Fibroblast of villous mesenchyme (primary cell): ENCODE measurements around the gene SGMS2. TPM values are rescaled to one million over a fixed set of nuclear protein-coding genes. Genes with fewer than 3 reads are reported as not detected.
A peak's percentile ranks its signal among the peaks of the same experiment; 100 is the strongest.

Source experiments
- DNase-seq: peaks from one replicate; pipeline ENCODE4 v3.0.0-alpha.2; 2010; ENCODE audit warnings: low read depth
- H3K4me3 ChIP-seq: 2 replicates; pipeline ENCODE4 v1.5.1; 2011; ENCODE audit warnings: low read depth, mild to moderate bottlenecking, low read length
- total RNA-seq: library from RNA; depleted of rRNA; stranded (reverse); fragments of >200 nt; gene quantifications from 2 replicates; pipeline ENCODE4 v1.2.3, GENCODE V29; 2012
- TF ChIP-seq, protein P1 (sequence below): IDR thresholded peaks from 2 replicates; pipeline ENCODE4 v1.5.1; 2012; ENCODE audit warnings: low read depth, mild to moderate bottlenecking, low read length; ENCODE audit not compliant: insufficient read depth

Gene SGMS2
- total RNA-seq, 1 donor = 186 TPM

DNA sequence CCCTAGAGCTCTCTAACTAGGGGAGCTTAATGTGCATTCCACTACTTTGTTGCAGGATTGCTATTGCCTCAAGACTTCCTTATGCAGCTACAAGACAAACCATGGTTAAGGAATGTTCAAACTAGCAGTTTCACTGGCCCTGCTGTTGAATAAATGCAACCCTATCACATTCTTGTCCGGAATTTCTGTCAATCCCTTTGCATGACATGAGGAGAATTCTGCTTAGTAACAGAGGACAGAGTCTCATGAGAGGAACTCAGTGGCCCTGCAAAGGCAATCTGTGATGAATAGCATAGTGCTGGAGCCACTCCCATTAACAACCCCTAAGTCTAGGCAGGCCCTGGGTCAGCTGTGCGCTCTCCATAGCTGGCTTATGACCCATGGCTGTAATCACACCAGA, 30.7 kb upstream of the SGMS2 start:
- no peak overlapping the region for H3K4me3 ChIP-seq
- DNase-seq = no peak
- TF ChIP-seq, protein P1, sequence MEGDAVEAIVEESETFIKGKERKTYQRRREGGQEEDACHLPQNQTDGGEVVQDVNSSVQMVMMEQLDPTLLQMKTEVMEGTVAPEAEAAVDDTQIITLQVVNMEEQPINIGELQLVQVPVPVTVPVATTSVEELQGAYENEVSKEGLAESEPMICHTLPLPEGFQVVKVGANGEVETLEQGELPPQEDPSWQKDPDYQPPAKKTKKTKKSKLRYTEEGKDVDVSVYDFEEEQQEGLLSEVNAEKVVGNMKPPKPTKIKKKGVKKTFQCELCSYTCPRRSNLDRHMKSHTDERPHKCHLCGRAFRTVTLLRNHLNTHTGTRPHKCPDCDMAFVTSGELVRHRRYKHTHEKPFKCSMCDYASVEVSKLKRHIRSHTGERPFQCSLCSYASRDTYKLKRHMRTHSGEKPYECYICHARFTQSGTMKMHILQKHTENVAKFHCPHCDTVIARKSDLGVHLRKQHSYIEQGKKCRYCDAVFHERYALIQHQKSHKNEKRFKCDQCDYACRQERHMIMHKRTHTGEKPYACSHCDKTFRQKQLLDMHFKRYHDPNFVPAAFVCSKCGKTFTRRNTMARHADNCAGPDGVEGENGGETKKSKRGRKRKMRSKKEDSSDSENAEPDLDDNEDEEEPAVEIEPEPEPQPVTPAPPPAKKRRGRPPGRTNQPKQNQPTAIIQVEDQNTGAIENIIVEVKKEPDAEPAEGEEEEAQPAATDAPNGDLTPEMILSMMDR = no peak

DNA sequence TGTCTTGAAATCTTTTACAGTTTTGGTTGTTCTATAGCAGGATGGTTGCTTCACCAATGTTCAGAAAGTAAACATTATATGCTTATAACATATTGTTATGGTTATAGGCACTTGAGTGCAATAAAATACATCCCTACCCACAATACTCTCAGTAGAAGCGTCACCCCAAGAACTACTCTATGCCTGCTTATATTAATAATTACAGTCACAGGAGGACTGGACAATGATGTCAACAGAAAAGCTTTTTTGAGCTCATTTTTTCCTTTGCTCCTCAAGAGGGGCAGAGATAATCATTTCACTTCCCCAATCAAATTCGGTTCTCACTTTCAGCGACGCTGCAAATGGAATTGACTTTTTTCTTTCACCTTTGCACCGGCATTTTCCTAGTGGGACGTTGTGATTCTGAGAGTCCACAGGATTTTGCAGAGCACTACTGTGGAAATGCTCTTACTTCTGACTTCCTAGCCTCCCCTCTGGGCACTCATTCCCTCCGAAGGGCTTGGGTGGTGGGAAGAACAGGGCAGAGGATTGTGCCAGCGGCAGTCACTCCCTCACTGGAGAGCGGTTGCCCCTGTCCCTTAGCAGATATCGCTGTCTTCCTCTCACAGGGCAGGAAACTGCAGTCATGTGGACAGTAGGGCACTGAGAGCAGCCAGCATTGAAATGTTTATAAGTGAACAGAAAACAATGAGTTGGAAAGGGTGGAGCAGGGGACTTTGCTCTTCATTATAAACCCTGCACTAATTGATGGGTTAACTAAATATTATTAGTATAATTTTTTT, 24.9 kb upstream of the SGMS2 start:
- TF ChIP-seq, protein P1 = no peak
- no peak for DNase-seq
- H3K4me3 ChIP-seq = no peak overlapping the region

DNA sequence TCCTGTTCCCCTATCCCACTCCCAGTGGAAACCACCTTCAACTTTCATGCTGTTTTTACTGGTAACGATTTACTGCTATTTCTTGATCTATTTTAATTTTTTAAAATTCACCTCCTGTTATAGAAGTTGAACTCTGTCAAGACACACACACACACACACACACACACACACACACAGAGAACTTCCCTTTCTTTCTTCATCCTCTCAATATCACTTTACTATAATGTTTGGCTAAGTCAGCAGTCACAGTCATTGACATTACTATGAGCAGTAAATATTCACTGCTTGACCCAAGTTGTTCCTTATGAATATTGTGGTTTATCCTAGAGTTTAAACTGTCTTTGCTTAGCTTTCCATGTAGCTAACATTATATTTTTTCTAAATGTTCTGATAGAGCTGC, 24.0 kb upstream of the SGMS2 start:
- no peak for DNase-seq
- H3K4me3 ChIP-seq = no peak overlapping the region
- TF ChIP-seq, protein P1 = no peak

DNA sequence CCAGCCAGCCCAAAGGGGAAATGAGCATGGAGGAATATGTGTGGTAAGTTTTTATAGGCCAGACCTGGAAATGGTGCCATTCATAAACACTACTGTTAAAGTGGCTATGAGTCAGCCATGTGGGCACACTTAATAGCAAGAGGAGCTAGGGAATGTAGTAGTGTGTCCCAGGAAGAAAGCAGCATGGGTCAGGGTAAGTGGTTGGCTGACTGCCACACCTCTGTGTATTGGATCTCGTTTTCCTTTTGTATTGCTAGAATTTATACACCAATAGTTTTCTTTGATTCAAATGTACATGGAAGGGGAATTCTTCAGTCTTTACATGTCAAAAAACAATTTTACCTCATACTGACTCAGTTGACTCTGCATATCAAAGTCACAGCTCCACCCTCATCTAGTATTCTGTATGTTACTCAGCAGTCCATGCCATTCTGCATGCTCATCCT, 22.9 kb upstream of the SGMS2 start:
- TF ChIP-seq, protein P1 = no peak
- no peak overlapping the region for H3K4me3 ChIP-seq
- peak; percentile 54 for DNase-seq

DNA sequence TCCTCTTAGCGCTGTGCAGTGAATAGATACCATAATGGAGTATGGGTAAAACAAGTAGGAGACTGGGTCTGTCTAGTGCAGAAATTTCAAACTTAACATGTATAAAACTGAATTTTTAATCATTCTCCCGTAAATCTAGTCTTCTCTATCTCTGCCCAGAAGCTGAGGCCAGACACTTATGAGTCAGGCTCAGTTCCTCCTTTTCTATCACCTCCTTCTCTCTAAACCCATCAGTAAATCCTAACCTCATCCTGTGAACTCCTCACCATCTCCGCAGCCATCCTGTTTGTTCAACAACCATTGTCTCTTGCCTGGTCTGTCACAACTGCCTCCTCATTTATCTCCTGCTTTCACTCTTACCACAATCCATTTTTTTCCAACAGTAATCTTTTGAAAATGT, 19.8 kb upstream of the SGMS2 start:
- no peak for DNase-seq
- TF ChIP-seq, protein P1 = no peak
- no peak overlapping the region for H3K4me3 ChIP-seq

DNA sequence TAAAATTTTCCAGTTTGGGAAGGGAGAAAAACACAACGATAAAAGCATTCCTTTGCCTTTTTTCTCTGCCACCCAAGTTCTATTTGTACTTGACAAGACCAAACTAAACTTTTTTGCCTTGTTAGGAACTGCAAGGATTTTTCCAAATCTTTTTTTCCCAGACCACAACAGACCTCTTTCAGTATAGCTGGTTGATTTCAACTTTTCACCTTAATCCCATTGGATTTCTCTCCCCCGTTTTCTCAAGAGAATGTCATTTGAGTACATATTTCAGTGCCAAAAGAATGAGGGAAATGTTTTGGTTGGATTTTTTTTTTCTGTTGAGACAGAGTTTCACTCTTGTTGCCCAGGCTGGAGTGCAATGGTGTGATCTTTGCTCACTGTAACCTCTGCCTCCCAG, 18.5 kb upstream of the SGMS2 start:
- TF ChIP-seq, protein P1 = no peak
- DNase-seq = peak; percentile 24
- H3K4me3 ChIP-seq = no peak overlapping the region

DNA sequence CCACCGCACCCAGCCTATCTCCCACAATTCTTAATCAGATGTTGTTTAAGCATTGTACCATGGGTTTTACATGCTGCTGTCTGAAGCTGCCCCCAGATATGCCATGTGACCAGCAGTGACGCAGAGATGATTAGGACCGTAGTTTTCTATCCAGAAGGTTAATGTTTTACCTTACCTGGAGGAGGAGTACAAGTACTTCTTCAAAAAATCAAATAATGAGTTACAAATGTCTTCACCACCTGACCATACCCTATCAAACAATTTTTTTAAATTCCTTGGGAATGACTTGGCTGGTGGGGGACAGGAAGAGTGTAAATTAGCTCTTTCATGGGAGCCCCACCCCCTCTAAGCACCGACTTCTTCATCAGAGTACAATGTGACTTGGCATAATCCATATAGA, 16.2 kb upstream of the SGMS2 start:
- TF ChIP-seq, protein P1 = no peak
- DNase-seq = no peak
- no peak overlapping the region for H3K4me3 ChIP-seq
